ENCODE data around the gene ZNF536.

The ZNF536 gene

GRCh38 chr19:30364866-30365800 lies 7.1 kb upstream of the ZNF536 start:
- no peak for DNase-seq (ENCODE audit: low read depth)
- TF ChIP-seq, protein P1, sequence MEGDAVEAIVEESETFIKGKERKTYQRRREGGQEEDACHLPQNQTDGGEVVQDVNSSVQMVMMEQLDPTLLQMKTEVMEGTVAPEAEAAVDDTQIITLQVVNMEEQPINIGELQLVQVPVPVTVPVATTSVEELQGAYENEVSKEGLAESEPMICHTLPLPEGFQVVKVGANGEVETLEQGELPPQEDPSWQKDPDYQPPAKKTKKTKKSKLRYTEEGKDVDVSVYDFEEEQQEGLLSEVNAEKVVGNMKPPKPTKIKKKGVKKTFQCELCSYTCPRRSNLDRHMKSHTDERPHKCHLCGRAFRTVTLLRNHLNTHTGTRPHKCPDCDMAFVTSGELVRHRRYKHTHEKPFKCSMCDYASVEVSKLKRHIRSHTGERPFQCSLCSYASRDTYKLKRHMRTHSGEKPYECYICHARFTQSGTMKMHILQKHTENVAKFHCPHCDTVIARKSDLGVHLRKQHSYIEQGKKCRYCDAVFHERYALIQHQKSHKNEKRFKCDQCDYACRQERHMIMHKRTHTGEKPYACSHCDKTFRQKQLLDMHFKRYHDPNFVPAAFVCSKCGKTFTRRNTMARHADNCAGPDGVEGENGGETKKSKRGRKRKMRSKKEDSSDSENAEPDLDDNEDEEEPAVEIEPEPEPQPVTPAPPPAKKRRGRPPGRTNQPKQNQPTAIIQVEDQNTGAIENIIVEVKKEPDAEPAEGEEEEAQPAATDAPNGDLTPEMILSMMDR (IDR thresholded peaks at IDR 0.05; ENCODE audit: low read depth, low read length) = no peak
- TF ChIP-seq POLR2A (IDR thresholded peaks at IDR 0.05; ENCODE audit: extremely low read depth, insufficient read length) (no peak), MYC (IDR thresholded peaks at IDR 0.05; ENCODE audit: low read depth, low read length) (no peak)
- TF ChIP-seq, protein P2, sequence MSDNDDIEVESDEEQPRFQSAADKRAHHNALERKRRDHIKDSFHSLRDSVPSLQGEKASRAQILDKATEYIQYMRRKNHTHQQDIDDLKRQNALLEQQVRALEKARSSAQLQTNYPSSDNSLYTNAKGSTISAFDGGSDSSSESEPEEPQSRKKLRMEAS (IDR thresholded peaks at IDR 0.05; ENCODE audit: low read depth, low read length) = no peak
- H3K4me3 ChIP-seq (ENCODE audit: low read depth, low read length) = no peak overlapping the region

- no peak for DNase-seq (ENCODE audit: low read depth)
Measured at GRCh38 chr19:30366282-30366681, 5.9 kb upstream of the ZNF536 start.

GRCh38 chr19:30367006-30367405 lies 5.2 kb upstream of the ZNF536 start:
- no peak for TF ChIP-seq POLR2A (IDR thresholded peaks at IDR 0.05; ENCODE audit: extremely low read depth, insufficient read length)
- TF ChIP-seq, protein P2 (IDR thresholded peaks at IDR 0.05; ENCODE audit: low read depth, low read length) = no peak
- TF ChIP-seq MYC (IDR thresholded peaks at IDR 0.05; ENCODE audit: low read depth, low read length) = no peak
- DNase-seq (ENCODE audit: low read depth) = no peak
- H3K4me3 ChIP-seq (ENCODE audit: low read depth, low read length) = no peak overlapping the region

More at GRCh38 chr19:30366282-30366681, 5.9 kb upstream of the ZNF536 start:
- no peak overlapping the region for H3K4me3 ChIP-seq (ENCODE audit: low read depth, low read length)
- TF ChIP-seq, protein P1 (IDR thresholded peaks at IDR 0.05; ENCODE audit: low read depth, low read length) = no peak

GRCh38 chr19:30367421-30367820 lies 4.8 kb upstream of the ZNF536 start:
- TF ChIP-seq POLR2A (IDR thresholded peaks at IDR 0.05; ENCODE audit: extremely low read depth, insufficient read length) (no peak), MYC (IDR thresholded peaks at IDR 0.05; ENCODE audit: low read depth, low read length) (no peak)
- TF ChIP-seq, protein P2 (IDR thresholded peaks at IDR 0.05; ENCODE audit: low read depth, low read length) = no peak
- TF ChIP-seq, protein P1 (IDR thresholded peaks at IDR 0.05; ENCODE audit: low read depth, low read length) = no peak
- no peak for DNase-seq (ENCODE audit: low read depth)
- H3K4me3 ChIP-seq (ENCODE audit: low read depth, low read length) = no peak overlapping the region

DNA sequence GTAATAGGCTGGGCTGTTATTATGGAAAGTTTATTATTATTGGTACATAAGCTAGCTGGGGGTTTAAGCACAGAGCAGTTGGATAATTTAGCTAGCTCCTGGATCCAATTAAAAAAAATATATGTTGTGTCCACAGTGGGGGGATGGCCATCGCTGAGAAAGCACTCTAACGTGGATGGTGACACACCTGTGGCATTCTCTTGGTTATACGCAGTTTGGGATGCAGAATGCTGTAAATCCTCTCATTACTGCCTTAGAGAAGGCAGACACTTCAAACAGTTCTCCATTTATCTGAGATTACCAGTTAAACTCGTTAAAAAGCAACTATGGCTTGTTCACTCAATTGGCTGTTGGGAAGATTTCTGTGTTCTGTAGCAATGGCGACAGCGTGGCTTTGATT lies 2.4 kb upstream of the ZNF536 start:
- DNase-seq (ENCODE audit: low read depth) = no peak
- TF ChIP-seq MYC (IDR thresholded peaks at IDR 0.05; ENCODE audit: low read depth, low read length) (no peak), POLR2A (IDR thresholded peaks at IDR 0.05; ENCODE audit: extremely low read depth, insufficient read length) (no peak)
- TF ChIP-seq, protein P1 (IDR thresholded peaks at IDR 0.05; ENCODE audit: low read depth, low read length) = no peak
- TF ChIP-seq, protein P2 (IDR thresholded peaks at IDR 0.05; ENCODE audit: low read depth, low read length) = no peak
- H3K4me3 ChIP-seq (ENCODE audit: low read depth, low read length) = no peak overlapping the region

DNA sequence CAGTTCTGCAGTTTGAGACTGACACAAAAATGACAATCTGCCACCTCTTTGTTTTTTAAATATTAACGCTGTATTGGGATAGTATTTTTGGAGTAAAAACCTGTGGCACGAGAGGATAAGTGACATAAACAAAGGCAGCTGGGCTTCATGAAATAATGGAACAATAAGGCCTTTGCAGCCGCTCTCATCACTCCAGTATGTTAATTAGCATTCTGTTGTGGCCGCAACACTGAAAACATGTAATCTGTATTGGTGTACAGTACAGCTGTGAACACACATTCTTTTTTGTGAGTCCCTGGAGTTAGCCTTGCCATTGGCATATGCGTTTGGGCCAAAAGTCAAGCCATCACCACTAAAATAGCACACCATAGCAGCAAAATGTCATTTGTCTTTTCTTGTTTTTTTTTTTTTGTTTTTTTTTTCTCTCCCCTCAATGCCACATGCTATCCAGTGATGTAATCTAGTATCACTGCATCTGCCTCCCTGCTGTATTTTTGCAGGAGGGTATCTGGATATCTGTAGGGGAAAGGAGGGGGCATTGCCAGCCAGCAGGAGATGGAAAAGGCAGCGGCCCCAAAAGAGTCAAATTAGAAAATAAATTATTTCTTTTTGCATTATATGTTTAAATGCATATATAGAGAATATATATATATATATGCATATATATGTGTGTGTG lies 885 bp upstream of the ZNF536 start:
- TF ChIP-seq POLR2A (IDR thresholded peaks at IDR 0.05; ENCODE audit: extremely low read depth, insufficient read length) = no peak
- TF ChIP-seq, protein P2 (IDR thresholded peaks at IDR 0.05; ENCODE audit: low read depth, low read length) = no peak
- TF ChIP-seq, protein P1 (IDR thresholded peaks at IDR 0.05; ENCODE audit: low read depth, low read length) = no peak
- no peak for TF ChIP-seq MYC (IDR thresholded peaks at IDR 0.05; ENCODE audit: low read depth, low read length)
- no peak for DNase-seq (ENCODE audit: low read depth)
- no peak overlapping the region for H3K4me3 ChIP-seq (ENCODE audit: low read depth, low read length)
